ENCODE results near the gene C16orf54.
"Not testable (repeated sequence)": the region's sequence is repeated elsewhere in the genome, so short reads cannot be mapped to it uniquely, and the experiment has no call there.

Gene C16orf54, protein sequence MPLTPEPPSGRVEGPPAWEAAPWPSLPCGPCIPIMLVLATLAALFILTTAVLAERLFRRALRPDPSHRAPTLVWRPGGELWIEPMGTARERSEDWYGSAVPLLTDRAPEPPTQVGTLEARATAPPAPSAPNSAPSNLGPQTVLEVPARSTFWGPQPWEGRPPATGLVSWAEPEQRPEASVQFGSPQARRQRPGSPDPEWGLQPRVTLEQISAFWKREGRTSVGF

DNA sequence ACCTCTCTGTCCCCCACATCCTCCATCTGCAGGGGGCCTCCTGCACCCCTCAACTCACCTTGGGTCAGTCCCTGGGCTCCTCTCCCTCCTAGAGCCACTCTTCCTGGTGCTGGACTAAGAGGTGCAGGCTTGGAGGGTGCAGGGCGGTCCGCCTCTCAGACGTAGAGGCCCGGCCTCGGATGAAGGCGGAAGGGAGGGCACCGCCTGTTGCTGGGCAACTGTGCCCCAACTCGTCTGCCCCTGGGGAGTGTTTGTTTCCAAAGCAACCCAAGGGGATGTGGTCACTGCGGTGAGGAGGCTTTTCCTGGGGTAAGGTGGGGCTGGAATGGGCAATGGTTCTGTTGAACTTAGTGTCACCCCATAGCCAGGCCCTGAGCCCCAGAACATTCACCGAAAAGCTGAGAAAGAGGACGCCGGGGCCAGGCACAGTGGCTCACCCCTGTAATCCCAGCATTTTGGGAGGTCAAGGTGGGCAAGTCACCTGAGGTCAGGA is at the start of gene C16orf54:
Gene C16orf54, minus strand, starts transcription at position 138 of the 493 bp plus-strand sequence. CDS start 1,039 bp downstream, outside the sequence.
- Histone ChIP-seq H3K27me3 (ENCODE audit: control insufficient read depth, insufficient read depth, low read length) (no peaks in the 10 kb centered on the region), H3K4me3 (ENCODE audit: low read depth, low read length) (no peak within 1 kb of the TSS), H3K9me3 (ENCODE audit: control insufficient read depth, insufficient read depth, low read length) (peaks cover 10% of the 10 kb centered on the region), H3K36me3 (ENCODE audit: control insufficient read depth, insufficient read depth, low read length) (no peaks in the 10 kb centered on the region), H3K4me1 (ENCODE audit: control insufficient read depth, insufficient read depth, low read length) (peaks cover 2% of the 10 kb centered on the region; the same call in 1 of the 2 replicates), H3K27ac (ENCODE audit: low read depth, low read length) (no peak within 1 kb of the TSS), H3K9ac (ENCODE audit: low read depth, low read length) (no peak within 1 kb of the TSS)

- Histone ChIP-seq H3K27ac (ENCODE audit: low read depth, low read length) (no peak overlapping the region), H3K9ac (ENCODE audit: low read depth, low read length) (no peak overlapping the region), H3K4me1 (ENCODE audit: control insufficient read depth, insufficient read depth, low read length) (peaks cover 13% of the 10 kb centered on the region), H3K36me3 (ENCODE audit: control insufficient read depth, insufficient read depth, low read length) (peaks cover 56% of the 10 kb centered on the region), H3K4me3 (ENCODE audit: low read depth, low read length) (no peak overlapping the region), H3K27me3 (ENCODE audit: control insufficient read depth, insufficient read depth, low read length) (no peaks in the 10 kb centered on the region), H3K9me3 (ENCODE audit: control insufficient read depth, insufficient read depth, low read length) (no peaks in the 10 kb centered on the region)
These were observed 48.5 kb upstream of the C16orf54 start for GRCh38 chr16:29794231-29794710.

- H3K4me3 ChIP-seq (ENCODE audit: low read depth, low read length): not testable (repeated sequence)
These were observed 47.4 kb upstream of the C16orf54 start for GRCh38 chr16:29793153-29793552.

GRCh38 chr16:29791845-29792807 is 46.3 kb upstream of the C16orf54 start:
- Histone ChIP-seq H3K36me3 (ENCODE audit: control insufficient read depth, insufficient read depth, low read length) (peaks cover 34% of the 10 kb centered on the region), H3K4me3 (ENCODE audit: low read depth, low read length) (peak overlapping the region; percentile 98), H3K27me3 (ENCODE audit: control insufficient read depth, insufficient read depth, low read length) (no peaks in the 10 kb centered on the region), H3K27ac (ENCODE audit: low read depth, low read length) (no peak overlapping the region), H3K9me3 (ENCODE audit: control insufficient read depth, insufficient read depth, low read length) (no peaks in the 10 kb centered on the region), H3K4me1 (ENCODE audit: control insufficient read depth, insufficient read depth, low read length) (peaks cover 13% of the 10 kb centered on the region), H3K9ac (ENCODE audit: low read depth, low read length) (peak overlapping the region; percentile 85; the same call in 1 of the 2 replicates)

More at GRCh38 chr16:29793153-29793552, 47.4 kb upstream of the C16orf54 start:
- Histone ChIP-seq H3K36me3 (ENCODE audit: control insufficient read depth, insufficient read depth, low read length) (peaks cover 45% of the 10 kb centered on the region), H3K4me1 (ENCODE audit: control insufficient read depth, insufficient read depth, low read length) (peaks cover 13% of the 10 kb centered on the region)
- H3K27me3 ChIP-seq (ENCODE audit: control insufficient read depth, insufficient read depth, low read length); H3K9me3 ChIP-seq (ENCODE audit: control insufficient read depth, insufficient read depth, low read length); H3K9ac ChIP-seq (ENCODE audit: low read depth, low read length); H3K27ac ChIP-seq (ENCODE audit: low read depth, low read length): not testable (repeated sequence)

DNA sequence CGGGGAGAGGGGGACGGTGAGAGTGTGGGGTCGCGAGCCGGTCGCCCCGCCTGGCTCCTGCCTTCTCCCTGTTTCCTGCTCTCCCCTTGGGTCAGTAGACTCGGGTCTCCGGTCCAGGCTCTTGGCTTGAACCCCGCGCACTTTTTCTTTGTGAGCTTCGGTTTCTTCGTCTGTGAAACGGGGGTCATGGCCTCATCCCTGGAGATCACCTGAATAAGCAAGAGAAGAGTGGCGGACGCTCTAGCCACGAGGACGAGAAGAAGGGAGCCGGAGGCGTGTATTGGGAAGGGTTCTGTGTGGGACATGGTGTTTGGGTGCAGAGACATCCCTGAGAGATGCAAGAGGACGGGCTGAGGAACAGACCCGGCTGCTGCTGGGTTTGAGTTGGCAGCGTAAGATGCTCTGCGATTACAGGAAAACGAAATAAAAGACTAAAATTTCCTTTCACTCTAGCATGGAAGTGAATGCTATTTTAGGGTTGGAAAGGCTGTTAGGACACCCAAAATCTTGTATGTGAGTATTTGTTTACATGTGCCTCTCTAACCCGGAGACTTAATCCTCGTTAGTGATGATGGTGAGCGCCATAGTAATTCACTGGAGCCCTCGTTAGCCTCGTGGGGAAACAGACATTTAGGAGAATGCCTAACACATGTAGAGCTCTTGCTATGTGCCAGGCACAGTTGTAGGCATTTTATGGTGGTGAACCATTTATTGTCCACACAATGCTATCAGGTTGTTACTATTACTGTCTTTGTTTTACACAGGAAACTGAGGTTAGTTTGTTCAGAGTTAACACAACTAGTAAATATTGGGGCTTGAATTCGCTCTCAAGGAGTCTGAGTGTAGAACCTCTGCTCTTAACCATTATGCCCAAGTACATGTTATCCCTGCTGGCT is 45.4 kb upstream of the C16orf54 start:
- Histone ChIP-seq H3K27me3 (ENCODE audit: control insufficient read depth, insufficient read depth, low read length) (no peaks in the 10 kb centered on the region), H3K36me3 (ENCODE audit: control insufficient read depth, insufficient read depth, low read length) (peaks cover 25% of the 10 kb centered on the region), H3K9me3 (ENCODE audit: control insufficient read depth, insufficient read depth, low read length) (no peaks in the 10 kb centered on the region), H3K4me1 (ENCODE audit: control insufficient read depth, insufficient read depth, low read length) (peaks cover 13% of the 10 kb centered on the region), H3K4me3 (ENCODE audit: low read depth, low read length) (peak overlapping the region; percentile 98), H3K27ac (ENCODE audit: low read depth, low read length) (peak overlapping the region; percentile 85), H3K9ac (ENCODE audit: low read depth, low read length) (peak overlapping the region; percentile 85)

GRCh38 chr16:29790183-29790948 is 44.6 kb upstream of the C16orf54 start, which contains the start of gene KIF22:
TSS of gene KIF22 (plus strand) at chr16:29790751. CDS start at chr16:29790760, 9 bp downstream.
- no peaks in the 10 kb centered on the region for H3K9me3 ChIP-seq (ENCODE audit: control insufficient read depth, insufficient read depth, low read length)
- H3K27me3 ChIP-seq (ENCODE audit: control insufficient read depth, insufficient read depth, low read length): no peaks in the 10 kb centered on the region; the same call in 1 of the 2 replicates
- H3K4me3 ChIP-seq (ENCODE audit: low read depth, low read length): peak within 1 kb of the TSS; percentile 98
- H3K27ac ChIP-seq (ENCODE audit: low read depth, low read length): peak within 1 kb of the TSS; percentile 85
- H3K36me3 ChIP-seq (ENCODE audit: control insufficient read depth, insufficient read depth, low read length): peaks cover 21% of the 10 kb centered on the region; the same call in 1 of the 2 replicates
- peaks cover 15% of the 10 kb centered on the region for H3K4me1 ChIP-seq (ENCODE audit: control insufficient read depth, insufficient read depth, low read length)
- peak within 1 kb of the TSS; percentile 85 for H3K9ac ChIP-seq (ENCODE audit: low read depth, low read length)

DNA sequence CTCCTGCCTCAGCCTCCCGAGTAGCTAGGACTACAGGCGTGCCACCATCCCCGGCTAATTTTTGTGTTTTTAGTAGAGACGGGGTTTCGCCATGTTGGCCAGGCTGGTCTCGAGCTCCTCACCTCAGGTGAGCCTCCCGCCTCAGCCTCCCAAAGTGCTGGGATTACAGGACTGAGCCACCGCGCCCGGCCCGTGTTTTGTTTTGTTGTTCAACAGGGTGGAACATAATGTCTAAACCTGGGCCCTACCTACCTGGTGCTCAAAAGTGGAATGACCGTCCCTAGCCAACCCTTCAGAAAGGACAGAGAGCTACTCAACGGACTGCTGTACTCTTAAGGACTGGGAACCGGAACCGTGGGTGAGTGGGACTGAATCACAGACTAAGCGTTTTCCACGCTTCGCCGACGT is 44.0 kb upstream of the C16orf54 start:
- H3K9ac ChIP-seq (ENCODE audit: low read depth, low read length): peak overlapping the region; percentile 78
- H3K36me3 ChIP-seq (ENCODE audit: control insufficient read depth, insufficient read depth, low read length): peaks cover 15% of the 10 kb centered on the region; the same call in 1 of the 2 replicates
- H3K4me1 ChIP-seq (ENCODE audit: control insufficient read depth, insufficient read depth, low read length): peaks cover 15% of the 10 kb centered on the region
- H3K4me3 ChIP-seq (ENCODE audit: low read depth, low read length): peak overlapping the region; percentile 98
- peak overlapping the region; percentile 82 for H3K27ac ChIP-seq (ENCODE audit: low read depth, low read length)
- no peaks in the 10 kb centered on the region; the same call in 1 of the 2 replicates for H3K27me3 ChIP-seq (ENCODE audit: control insufficient read depth, insufficient read depth, low read length)
- H3K9me3 ChIP-seq (ENCODE audit: control insufficient read depth, insufficient read depth, low read length): no peaks in the 10 kb centered on the region

- H3K36me3 ChIP-seq (ENCODE audit: control insufficient read depth, insufficient read depth, low read length); H3K9me3 ChIP-seq (ENCODE audit: control insufficient read depth, insufficient read depth, low read length); H3K27me3 ChIP-seq (ENCODE audit: control insufficient read depth, insufficient read depth, low read length); H3K4me3 ChIP-seq (ENCODE audit: low read depth, low read length); H3K9ac ChIP-seq (ENCODE audit: low read depth, low read length); H3K27ac ChIP-seq (ENCODE audit: low read depth, low read length): not testable (repeated sequence)
- peaks cover 14% of the 10 kb centered on the region for H3K4me1 ChIP-seq (ENCODE audit: control insufficient read depth, insufficient read depth, low read length)
These were observed 41.4 kb upstream of the C16orf54 start for GRCh38 chr16:29787155-29787554.

DNA sequence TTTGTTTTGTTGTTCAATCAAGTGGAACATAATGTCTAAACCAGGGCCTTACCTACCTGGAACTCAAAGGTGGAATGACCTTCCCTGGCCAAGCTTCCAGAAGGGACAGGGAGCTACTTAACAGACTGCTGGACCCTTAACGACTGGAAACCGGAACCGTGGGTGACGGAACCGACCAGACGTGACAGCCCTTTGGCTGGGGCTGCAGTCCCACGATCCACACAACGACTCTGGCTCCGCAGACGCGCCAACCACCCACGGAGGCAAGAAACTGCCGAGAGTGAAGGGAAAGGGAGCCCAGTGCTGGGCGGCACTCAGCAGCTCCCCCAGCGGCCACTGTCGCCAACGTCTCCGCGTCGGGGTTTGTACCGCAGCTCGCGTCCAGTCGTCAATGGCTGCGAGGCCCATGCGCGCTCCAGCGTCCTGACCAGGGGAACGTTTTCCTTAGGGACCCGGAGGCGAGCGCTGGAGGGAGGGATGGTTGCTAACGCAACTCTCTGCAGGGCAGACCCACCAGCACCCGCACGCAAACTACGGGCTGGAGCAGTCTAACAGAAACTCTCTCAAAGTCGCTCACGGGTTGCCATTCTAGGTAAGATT is 39.2 kb upstream of the C16orf54 start:
- Histone ChIP-seq H3K9ac (ENCODE audit: low read depth, low read length) (no peak overlapping the region), H3K4me3 (ENCODE audit: low read depth, low read length) (peak overlapping the region; percentile 51), H3K36me3 (ENCODE audit: control insufficient read depth, insufficient read depth, low read length) (no peaks in the 10 kb centered on the region), H3K27me3 (ENCODE audit: control insufficient read depth, insufficient read depth, low read length) (no peaks in the 10 kb centered on the region; the same call in none of the 2 replicates), H3K9me3 (ENCODE audit: control insufficient read depth, insufficient read depth, low read length) (no peaks in the 10 kb centered on the region), H3K4me1 (ENCODE audit: control insufficient read depth, insufficient read depth, low read length) (peaks cover 4% of the 10 kb centered on the region; the same call in 1 of the 2 replicates), H3K27ac (ENCODE audit: low read depth, low read length) (no peak overlapping the region)
